GM12874 (cell line): ENCODE measurements around the gene KCNA5.

Source experiments
- TF ChIP-seq, protein P1 (sequence below): IDR thresholded peaks from 2 replicates; pipeline ENCODE4 v1.5.1; 2011; ENCODE audit warnings: low read depth, mild to moderate bottlenecking, control low read depth, low read length, moderate library complexity; ENCODE audit not compliant: insufficient read depth

KCNA5 gene

DNA sequence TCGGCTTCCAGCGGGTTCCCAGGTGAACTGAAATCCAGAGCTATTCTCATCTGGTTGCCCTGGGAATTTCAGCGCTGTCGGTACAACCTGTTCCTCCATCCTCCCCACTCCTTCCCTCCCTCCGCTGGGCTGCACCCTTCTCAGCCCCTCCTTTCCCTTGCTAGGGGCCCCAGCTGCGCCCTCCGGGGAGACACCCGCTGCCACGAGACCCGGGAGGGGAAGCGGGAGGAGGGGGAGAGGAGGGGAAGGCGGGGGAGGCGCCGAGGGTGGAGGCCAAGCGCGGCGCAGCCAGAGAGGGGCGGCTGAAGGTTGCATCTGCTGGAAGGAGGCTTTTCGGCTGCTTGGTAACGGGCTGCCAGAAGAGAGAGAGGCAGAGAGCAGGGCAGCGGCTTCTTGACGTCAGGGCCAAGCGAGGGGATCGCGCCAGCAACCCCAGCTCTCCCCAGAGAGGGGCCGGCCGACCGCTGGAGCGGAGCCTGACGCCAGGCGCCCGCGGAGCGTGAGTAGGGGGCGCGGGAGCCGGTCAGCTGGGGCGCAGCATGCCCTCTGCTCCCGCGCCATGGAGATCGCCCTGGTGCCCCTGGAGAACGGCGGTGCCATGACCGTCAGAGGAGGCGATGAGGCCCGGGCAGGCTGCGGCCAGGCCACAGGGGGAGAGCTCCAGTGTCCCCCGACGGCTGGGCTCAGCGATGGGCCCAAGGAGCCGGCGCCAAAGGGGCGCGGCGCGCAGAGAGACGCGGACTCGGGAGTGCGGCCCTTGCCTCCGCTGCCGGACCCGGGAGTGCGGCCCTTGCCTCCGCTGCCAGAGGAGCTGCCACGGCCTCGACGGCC is at the start of gene KCNA5:
Gene KCNA5 (plus strand): TSS at position 291 of the 831 bp plus-strand sequence. CDS start 269 bp downstream, at position 560.
- TF ChIP-seq, protein P1, sequence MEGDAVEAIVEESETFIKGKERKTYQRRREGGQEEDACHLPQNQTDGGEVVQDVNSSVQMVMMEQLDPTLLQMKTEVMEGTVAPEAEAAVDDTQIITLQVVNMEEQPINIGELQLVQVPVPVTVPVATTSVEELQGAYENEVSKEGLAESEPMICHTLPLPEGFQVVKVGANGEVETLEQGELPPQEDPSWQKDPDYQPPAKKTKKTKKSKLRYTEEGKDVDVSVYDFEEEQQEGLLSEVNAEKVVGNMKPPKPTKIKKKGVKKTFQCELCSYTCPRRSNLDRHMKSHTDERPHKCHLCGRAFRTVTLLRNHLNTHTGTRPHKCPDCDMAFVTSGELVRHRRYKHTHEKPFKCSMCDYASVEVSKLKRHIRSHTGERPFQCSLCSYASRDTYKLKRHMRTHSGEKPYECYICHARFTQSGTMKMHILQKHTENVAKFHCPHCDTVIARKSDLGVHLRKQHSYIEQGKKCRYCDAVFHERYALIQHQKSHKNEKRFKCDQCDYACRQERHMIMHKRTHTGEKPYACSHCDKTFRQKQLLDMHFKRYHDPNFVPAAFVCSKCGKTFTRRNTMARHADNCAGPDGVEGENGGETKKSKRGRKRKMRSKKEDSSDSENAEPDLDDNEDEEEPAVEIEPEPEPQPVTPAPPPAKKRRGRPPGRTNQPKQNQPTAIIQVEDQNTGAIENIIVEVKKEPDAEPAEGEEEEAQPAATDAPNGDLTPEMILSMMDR, result no peak

DNA sequence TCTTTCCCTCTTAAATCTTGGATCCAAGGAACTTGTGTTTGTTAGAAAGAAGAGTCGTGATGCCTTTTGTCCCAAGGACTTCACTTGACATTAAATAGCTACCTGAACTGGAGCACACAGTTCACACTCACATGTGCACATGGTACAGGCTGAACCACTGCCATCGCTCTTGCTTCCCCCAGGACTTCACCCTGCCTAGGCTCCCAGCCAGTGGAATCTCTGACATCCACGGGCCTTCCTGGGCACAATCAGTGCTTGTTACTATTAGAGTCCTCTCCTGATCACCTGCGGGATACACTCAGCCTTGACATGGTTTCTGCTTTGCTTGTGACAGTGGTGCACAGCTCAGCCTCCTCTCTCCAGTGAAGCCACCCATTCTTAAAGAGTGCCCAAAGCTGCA is 49.1 kb upstream of the KCNA5 start:
- TF ChIP-seq, protein P1, result no peak

GRCh38 chr12:4996714-4997113 is 47.0 kb upstream of the KCNA5 start:
- TF ChIP-seq, protein P1, result no peak

DNA sequence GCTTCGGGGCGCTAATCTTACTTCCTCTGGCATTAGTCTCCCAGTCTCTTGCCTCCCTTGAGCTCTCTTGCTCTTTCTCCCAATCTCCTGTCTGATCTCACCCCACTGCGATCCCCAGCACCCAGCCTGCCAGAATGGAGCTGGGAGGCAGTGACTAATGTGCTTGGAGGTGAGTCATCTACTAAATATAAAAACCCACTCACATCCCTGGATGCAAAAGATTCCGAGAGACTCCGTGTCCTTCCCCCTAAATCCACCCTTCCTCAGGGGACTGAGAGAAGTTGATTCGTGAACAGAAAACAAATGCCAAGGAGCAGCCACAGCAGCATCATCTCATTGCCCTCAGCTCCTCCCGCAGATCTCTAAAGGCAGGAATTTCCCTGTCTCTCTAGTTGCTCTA is 45.7 kb upstream of the KCNA5 start:
- TF ChIP-seq, protein P1, result no peak

GRCh38 chr12:5000204-5000603 is 43.5 kb upstream of the KCNA5 start:
- TF ChIP-seq, protein P1, result no peak

- TF ChIP-seq, protein P1, result no peak
Observed at GRCh38 chr12:5000658-5001385, 42.9 kb upstream of the KCNA5 start.

DNA sequence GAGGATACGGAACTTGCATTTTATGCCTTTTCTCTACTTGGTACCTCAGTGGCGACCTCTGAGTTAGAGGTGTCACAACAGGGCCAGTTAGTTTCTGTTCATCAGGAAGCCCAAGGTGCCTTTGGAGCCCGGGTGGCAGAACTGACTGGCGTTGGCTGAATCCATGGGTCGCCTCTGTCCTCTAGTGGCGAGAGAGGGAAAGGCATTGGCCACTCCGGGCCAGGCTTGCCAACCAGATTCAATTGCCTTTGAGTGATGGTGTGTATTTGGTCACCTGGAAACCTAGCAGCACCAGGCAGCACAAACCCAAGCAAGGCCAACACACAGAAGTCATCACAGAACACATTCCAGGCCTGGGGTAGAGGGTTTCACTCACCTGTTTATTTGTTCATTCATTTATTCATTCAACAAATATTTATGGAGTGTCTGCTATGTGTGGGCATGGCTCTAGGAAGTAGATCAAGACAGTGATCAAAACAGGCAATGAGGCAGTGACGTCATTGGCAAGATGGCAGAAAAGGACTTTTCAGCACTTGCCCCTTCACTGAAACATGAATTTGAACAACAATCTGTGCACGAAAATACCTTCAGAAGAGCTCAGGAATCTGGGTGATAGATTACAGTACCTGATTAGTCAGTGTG is 40.5 kb upstream of the KCNA5 start:
- TF ChIP-seq, protein P1, result peak; percentile 99
